Hepatocyte (in vitro differentiated cells): ENCODE data around the gene GALNT4. TPM values are rescaled to one million over a fixed set of nuclear protein-coding genes. Genes with fewer than 3 reads are reported as not detected.

Source experiments
- DNase-seq: peaks from one replicate; pipeline ENCODE4 v3.0.0-alpha.2; 2016; ENCODE audit warnings: low spot score
- H2AFZ ChIP-seq: fragments of 200-600 bp; sonication (generic); 2 replicates; pipeline ENCODE4 v1.6.0; 2016; ENCODE audit warnings: antibody characterized with exemption, mild to moderate bottlenecking
- H3K27ac ChIP-seq: fragments of 200-600 bp; sonication (generic); 2 replicates; pipeline ENCODE4 v1.5.1; 2016; ENCODE audit warnings: mild to moderate bottlenecking
- H3K27me3 ChIP-seq: fragments of 200-600 bp; sonication (generic); 2 replicates; pipeline ENCODE4 v1.6.1; 2016
- H3K36me3 ChIP-seq: fragments of 200-600 bp; sonication (generic); replicated peaks from 2 replicates; pipeline ENCODE4 v1.5.1; 2016; ENCODE audit warnings: low read depth; ENCODE audit not compliant: insufficient read depth
- H3K4me1 ChIP-seq: fragments of 200-600 bp; sonication (generic); 2 replicates; pipeline ENCODE4 v1.5.1; 2016; ENCODE audit warnings: mild to moderate bottlenecking, moderate library complexity; ENCODE audit not compliant: insufficient read depth
- H3K4me2 ChIP-seq: fragments of 200-600 bp; sonication (generic); 2 replicates; pipeline ENCODE4 v1.6.0; 2016
- H3K4me3 ChIP-seq: fragments of 200-600 bp; sonication (generic); 2 replicates; pipeline ENCODE4 v1.5.1; 2016; ENCODE audit warnings: mild to moderate bottlenecking
- H3K79me2 ChIP-seq: fragments of 200-600 bp; sonication (generic); 2 replicates; pipeline ENCODE4 v1.6.0; 2017; ENCODE audit warnings: mild to moderate bottlenecking
- H3K9me2 ChIP-seq: fragments of 200-600 bp; sonication (generic); replicated peaks from 2 replicates; pipeline ENCODE4 v1.6.0; 2017; ENCODE audit warnings: mild to moderate bottlenecking; ENCODE audit not compliant: insufficient read depth
- H3K9me3 ChIP-seq: fragments of 200-600 bp; sonication (generic); 2 replicates; pipeline ENCODE4 v1.5.1; 2016; ENCODE audit warnings: low read depth, mild to moderate bottlenecking
- H4K20me1 ChIP-seq: fragments of 200-600 bp; sonication (generic); 2 replicates; pipeline ENCODE4 v1.6.0; 2016; ENCODE audit warnings: mild to moderate bottlenecking; ENCODE audit not compliant: insufficient read depth, poor library complexity, severe bottlenecking
- EZH2 ChIP-seq: fragments of 200-600 bp; sonication (generic); IDR thresholded peaks from 2 replicates; pipeline ENCODE4 v1.6.1; 2016; ENCODE audit warnings: antibody characterized with exemption, mild to moderate bottlenecking, borderline replicate concordance
- EZH2phosphoT487 ChIP-seq: fragments of 200-600 bp; sonication (generic); IDR thresholded peaks from one replicate; pipeline ENCODE4 v1.6.1; 2018; ENCODE audit warnings: antibody characterized with exemption, mild to moderate bottlenecking, low read depth, moderate library complexity; ENCODE audit not compliant: unreplicated experiment, severe bottlenecking
- WGBS: methylation state at CpG from one replicate; pipeline ENCODE4 v1.1.6; 2016; ENCODE audit warnings: low lambda C conversion rate; ENCODE audit errors: missing lambda C conversion rate; 5-methylcytosine and 5-hydroxymethylcytosine counted together
- polyA plus RNA-seq: library from polyadenylated mRNA; unstranded; fragments of >200 nt; fragmentation: Nextera tagmentation; extraction: Ambion mirVana; gene quantifications from 2 replicates; pipeline ENCODE4 v1.2.1, GENCODE V29; 2016
- total RNA-seq: library from RNA; depleted of rRNA; stranded (reverse); fragments of >200 nt; gene quantifications from 2 replicates; pipeline ENCODE4 v1.2.3, GENCODE V29; 2014
- TF ChIP-seq, protein P1 (sequence below): fragments of 200-600 bp; sonication (generic); IDR thresholded peaks from 2 replicates; pipeline ENCODE4 v1.5.1; 2016; ENCODE audit warnings: antibody characterized with exemption, mild to moderate bottlenecking; ENCODE audit not compliant: poor library complexity

Gene GALNT4
- total and polyA plus RNA-seq, 2 experiments from 2014 or later, result 4.6 to 19.2 TPM

DNA sequence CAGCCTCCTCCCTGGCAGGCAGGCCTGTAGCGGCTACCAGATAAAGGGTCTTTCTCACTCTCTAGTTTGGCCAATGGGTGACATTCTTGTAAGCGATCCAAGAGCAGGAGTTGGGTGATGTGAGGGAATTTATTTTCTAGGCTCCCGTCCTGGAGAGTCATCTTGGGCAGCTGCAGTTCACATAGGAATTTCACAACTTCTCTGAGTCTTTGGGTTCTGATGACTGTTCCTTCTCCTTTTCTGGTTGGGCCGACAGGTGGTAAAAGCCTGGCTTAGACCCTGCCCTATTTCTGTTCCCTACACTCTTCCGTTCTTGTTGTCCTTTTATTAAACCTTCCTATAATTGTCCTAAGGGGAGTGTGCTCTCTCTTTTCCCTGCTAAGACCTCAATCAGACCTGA is 43.9 kb upstream of the GALNT4 start:
- Histone ChIP-seq H3K9me3 (no peaks in the 10 kb centered on the region), H3K4me3 (no peak overlapping the region), H3K4me2 (no peak overlapping the region), H3K79me2 (no peaks in the 10 kb centered on the region), H4K20me1 (no peaks in the 10 kb centered on the region), H3K4me1 (no peaks in the 10 kb centered on the region), H3K27me3 (no peaks in the 10 kb centered on the region), H3K9me2 (no peaks in the 10 kb centered on the region), H2AFZ (no peak overlapping the region), H3K27ac (no peak overlapping the region), H3K36me3 (no peaks in the 10 kb centered on the region)
- WGBS, result 80% methylated on average over 5 of the region's 5 CpGs
- TF ChIP-seq, protein P1, sequence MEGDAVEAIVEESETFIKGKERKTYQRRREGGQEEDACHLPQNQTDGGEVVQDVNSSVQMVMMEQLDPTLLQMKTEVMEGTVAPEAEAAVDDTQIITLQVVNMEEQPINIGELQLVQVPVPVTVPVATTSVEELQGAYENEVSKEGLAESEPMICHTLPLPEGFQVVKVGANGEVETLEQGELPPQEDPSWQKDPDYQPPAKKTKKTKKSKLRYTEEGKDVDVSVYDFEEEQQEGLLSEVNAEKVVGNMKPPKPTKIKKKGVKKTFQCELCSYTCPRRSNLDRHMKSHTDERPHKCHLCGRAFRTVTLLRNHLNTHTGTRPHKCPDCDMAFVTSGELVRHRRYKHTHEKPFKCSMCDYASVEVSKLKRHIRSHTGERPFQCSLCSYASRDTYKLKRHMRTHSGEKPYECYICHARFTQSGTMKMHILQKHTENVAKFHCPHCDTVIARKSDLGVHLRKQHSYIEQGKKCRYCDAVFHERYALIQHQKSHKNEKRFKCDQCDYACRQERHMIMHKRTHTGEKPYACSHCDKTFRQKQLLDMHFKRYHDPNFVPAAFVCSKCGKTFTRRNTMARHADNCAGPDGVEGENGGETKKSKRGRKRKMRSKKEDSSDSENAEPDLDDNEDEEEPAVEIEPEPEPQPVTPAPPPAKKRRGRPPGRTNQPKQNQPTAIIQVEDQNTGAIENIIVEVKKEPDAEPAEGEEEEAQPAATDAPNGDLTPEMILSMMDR, result no peak
- TF ChIP-seq EZH2, result no peak
- TF ChIP-seq EZH2phosphoT487, result no peak
- DNase-seq, result no peak

DNA sequence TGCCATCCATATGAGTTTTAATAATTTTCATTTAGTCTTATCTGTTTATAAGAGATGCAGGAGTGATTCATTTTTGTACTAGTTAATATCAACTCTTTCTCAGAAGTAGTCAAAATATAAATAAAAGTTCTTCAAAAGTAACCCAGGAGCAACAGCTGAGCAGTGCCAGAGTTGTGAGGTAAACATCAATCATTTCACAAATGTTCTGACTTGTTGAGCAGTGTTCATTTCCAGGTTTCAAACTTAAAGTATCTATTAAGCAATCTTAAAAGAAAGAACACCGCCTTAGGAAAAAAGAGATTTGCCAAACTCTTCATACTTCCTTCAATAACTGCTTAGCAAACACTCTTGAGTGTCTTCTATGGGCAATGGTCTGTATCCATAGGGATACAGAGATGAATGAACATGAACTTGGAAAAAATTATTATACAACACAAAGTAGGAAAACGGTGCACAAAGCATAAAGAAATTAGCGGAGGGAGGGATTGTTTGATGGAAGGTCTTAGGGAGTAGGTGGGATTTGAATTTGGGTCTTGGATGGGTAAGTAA is 43.2 kb upstream of the GALNT4 start:
- H2AFZ ChIP-seq, result no peak overlapping the region
- H3K27me3 ChIP-seq, result no peaks in the 10 kb centered on the region
- no peaks in the 10 kb centered on the region for H4K20me1 ChIP-seq
- no peaks in the 10 kb centered on the region for H3K9me2 ChIP-seq
- no peaks in the 10 kb centered on the region for H3K79me2 ChIP-seq
- H3K4me2 ChIP-seq, result no peak overlapping the region
- no peaks in the 10 kb centered on the region for H3K4me1 ChIP-seq
- H3K36me3 ChIP-seq, result no peaks in the 10 kb centered on the region
- WGBS, result 94% methylated on average over 3 of the region's 3 CpGs
- no peak overlapping the region for H3K27ac ChIP-seq
- no peak for DNase-seq
- TF ChIP-seq EZH2phosphoT487, result no peak
- TF ChIP-seq EZH2, result no peak
- TF ChIP-seq, protein P1, result no peak
- H3K9me3 ChIP-seq, result no peaks in the 10 kb centered on the region
- H3K4me3 ChIP-seq, result no peak overlapping the region

DNA sequence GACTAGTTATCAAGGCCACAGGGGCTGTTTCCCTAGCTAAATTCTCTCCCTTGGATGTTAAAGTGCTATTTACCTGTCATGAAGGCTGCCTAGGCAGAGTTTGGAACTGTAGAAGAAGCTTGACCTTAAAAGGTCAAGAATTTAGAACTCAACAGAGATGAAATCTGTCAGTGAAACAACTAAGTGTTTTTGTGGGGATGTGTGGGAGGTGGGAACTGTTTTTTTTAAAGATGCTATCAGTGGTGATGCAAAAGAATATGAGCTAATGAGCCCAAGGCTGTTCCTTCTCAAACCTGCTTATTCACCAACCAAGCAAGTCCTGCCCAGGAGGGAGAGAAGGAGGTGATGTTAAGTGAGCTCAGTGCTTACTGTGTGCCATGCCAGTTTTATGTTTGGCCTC is 42.0 kb upstream of the GALNT4 start:
- Histone ChIP-seq H2AFZ (no peak overlapping the region), H3K27me3 (no peaks in the 10 kb centered on the region), H3K36me3 (no peaks in the 10 kb centered on the region), H3K4me3 (no peak overlapping the region), H3K27ac (peak overlapping the region; percentile 57), H3K4me1 (no peaks in the 10 kb centered on the region), H4K20me1 (no peaks in the 10 kb centered on the region), H3K4me2 (no peak overlapping the region), H3K79me2 (no peaks in the 10 kb centered on the region), H3K9me2 (no peaks in the 10 kb centered on the region), H3K9me3 (no peaks in the 10 kb centered on the region)
- no peak for DNase-seq
- TF ChIP-seq EZH2phosphoT487, result no peak
- TF ChIP-seq, protein P1, result no peak
- no peak for TF ChIP-seq EZH2

DNA sequence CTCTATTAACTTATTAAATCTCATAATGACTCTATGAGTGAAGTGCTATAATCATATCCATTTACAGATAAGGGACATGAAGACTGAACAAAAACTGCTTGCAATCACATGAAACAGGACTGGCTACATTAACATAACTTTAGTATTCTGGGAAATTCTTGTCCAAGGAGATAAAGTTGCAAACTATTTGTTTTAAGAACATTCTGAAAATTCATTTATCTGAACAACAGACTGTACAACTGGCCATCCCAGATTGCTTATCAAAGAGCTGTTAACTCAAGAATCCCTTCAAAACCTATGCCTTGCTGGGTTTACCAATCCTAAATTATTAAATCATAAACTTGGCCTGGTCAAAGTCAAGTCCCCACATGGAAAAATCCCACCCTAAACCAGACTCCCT is 40.4 kb upstream of the GALNT4 start:
- Histone ChIP-seq H3K79me2 (no peaks in the 10 kb centered on the region), H3K27me3 (no peaks in the 10 kb centered on the region), H3K27ac (no peak overlapping the region), H3K9me2 (no peaks in the 10 kb centered on the region), H4K20me1 (no peaks in the 10 kb centered on the region), H2AFZ (no peak overlapping the region), H3K36me3 (no peaks in the 10 kb centered on the region), H3K4me1 (no peaks in the 10 kb centered on the region), H3K4me2 (no peak overlapping the region), H3K9me3 (no peaks in the 10 kb centered on the region), H3K4me3 (no peak overlapping the region)
- DNase-seq, result no peak
- TF ChIP-seq EZH2, result no peak
- TF ChIP-seq EZH2phosphoT487, result no peak
- TF ChIP-seq, protein P1, result no peak
